Measurements from ENCODE around the gene FXN. TPM values are rescaled to one million over a fixed set of nuclear protein-coding genes. Genes with fewer than 3 reads are reported as not detected.

FXN gene
- total and polyA plus RNA-seq, 2 donors (not counting 3 experiments of a cell fraction or from before 2014, with no cell fraction given) = 18.2 to 21.2 TPM

- no peak overlapping the region for H3K4me3 ChIP-seq (replicated peaks in 1 of 3; ENCODE audit: insufficient read depth in 1 of 3, low read depth in 1 of 3, low read length in 3 of 3)
- no peaks in the 10 kb centered on the region for H4K20me1 ChIP-seq (replicated peaks; ENCODE audit: control insufficient read depth, extremely low read depth, insufficient read depth, low read length)
- no peak overlapping the region for H2AFZ ChIP-seq (ENCODE audit: low read depth, low read length)
- no peaks in the 10 kb centered on the region for H3K27me3 ChIP-seq (ENCODE audit: control insufficient read depth in 2 of 2, insufficient read depth in 2 of 2, low read length in 2 of 2)
- ChIA-PET CTCF (interaction anchor here (0.7 to 7.6 kb wide), 27 partner anchors 9 to 358 kb away, joined by 3 to 281 read pairs (median 8); partner anchors contain the start of genes FXN and TJP2), POLR2A (no interaction called here)
- H3K4me2 ChIP-seq (ENCODE audit: insufficient read depth, low read length) = no peak overlapping the region
- H3K9me3 ChIP-seq (replicated peaks; ENCODE audit: control insufficient read depth, insufficient read depth, low read length) = no peaks in the 10 kb centered on the region
- peaks cover 3% of the 10 kb centered on the region for H3K4me1 ChIP-seq (ENCODE audit: control insufficient read depth, extremely low read depth, insufficient read depth, low read length)
- dilution Hi-C loops (cut with MboI; ENCODE audit: extremely low pct_ligation_motif_present, low sequenced_read_pairs) = no loop called here
- no peak for TF ChIP-seq MYC (IDR thresholded peaks at IDR 0.05; ENCODE audit: low read depth, low read length)
- TF ChIP-seq FOS (IDR thresholded peaks at IDR 0.05; ENCODE audit: borderline replicate concordance, insufficient read depth, low read length) = no peak
- TF ChIP-seq JUN (IDR thresholded peaks at IDR 0.05; ENCODE audit: borderline replicate concordance, insufficient read depth, insufficient read length, low read depth) = no peak
- no peak for TF ChIP-seq CTCF (IDR thresholded peaks at IDR 0.05; ENCODE audit: extremely low read depth in 1 of 2, insufficient read depth in 1 of 2, low read depth in 1 of 2, low read length in 2 of 2)
- no peak for TF ChIP-seq EZH2 (IDR thresholded peaks at IDR 0.05; ENCODE audit: borderline replicate concordance, low read depth, low read length, severe bottlenecking)
- no peak overlapping the region for H3K27ac ChIP-seq (ENCODE audit: insufficient read depth, low read depth, low read length)
- no TSS peak for BruUV-seq (replicated peaks)
- FAIRE-seq (no peak), DNase-seq (ENCODE audit: low read depth, low spot score) (no peak)
- H3K9ac ChIP-seq (replicated peaks; ENCODE audit: extremely low read depth, insufficient read depth, low read length) = no peak overlapping the region
- intact Hi-C loops (cut with micrococcal nuclease) = loop anchor here (1.0 kb wide), 3 partner anchors 66 to 138 kb away; no protein-coding TSS in a partner anchor
- H3K79me2 ChIP-seq (ENCODE audit: control insufficient read depth, insufficient read depth, low read length) = no peaks in the 10 kb centered on the region
- H3K9me1 ChIP-seq (replicated peaks; ENCODE audit: control insufficient read depth, extremely low read depth, insufficient read depth, low read length) = no peaks in the 10 kb centered on the region
- no peaks in the 10 kb centered on the region for H3K36me3 ChIP-seq (ENCODE audit: control insufficient read depth in 2 of 2, extremely low read depth in 1 of 2, insufficient read depth in 2 of 2, low read length in 2 of 2)
Measured at GRCh38 chr9:69054989-69055388, 19.4 kb downstream of the FXN start.
